Neural cell (in vitro differentiated cells): ENCODE results near the gene VAT1L. TPM values are rescaled to one million over a fixed set of nuclear protein-coding genes. Genes with fewer than 3 reads are reported as not detected.

Experiments
- H2AFZ ChIP-seq: fragments of 200-600, 300-800 bp; sonication (generic), shearing (Covaris generic); 2 replicates; pipeline ENCODE4 v1.6.0; 2014; ENCODE audit warnings: low read depth, mild to moderate bottlenecking, antibody characterized with exemption, low read length, moderate library complexity
- H3F3A ChIP-seq: fragments of 200-600 bp; shearing (Covaris generic); 2 replicates; pipeline ENCODE4 v1.6.1; 2016; ENCODE audit warnings: mild to moderate bottlenecking, moderate library complexity, mixed read lengths, antibody characterized with exemption, low read length; ENCODE audit not compliant: insufficient read depth, poor library complexity, severe bottlenecking
- H3K27ac ChIP-seq: fragments of 200-600, 300-800 bp; sonication (generic), shearing (Covaris generic); 2 replicates; pipeline ENCODE4 v1.5.1; 2014; ENCODE audit warnings: mild to moderate bottlenecking, low read length, moderate library complexity
- H3K27me3 ChIP-seq: fragments of 300-800, 200-600 bp; sonication (generic), shearing (Covaris generic); 2 replicates; pipeline ENCODE4 v1.6.0; 2014; ENCODE audit warnings: mild to moderate bottlenecking, low read depth, low read length, moderate library complexity; ENCODE audit not compliant: insufficient read depth
- H3K36me3 ChIP-seq: fragments of 300-800, 200-600 bp; sonication (generic), shearing (Covaris generic); 2 replicates; pipeline ENCODE4 v1.5.1; 2014; ENCODE audit warnings: mild to moderate bottlenecking, antibody characterized with exemption, low read length, moderate library complexity; ENCODE audit not compliant: insufficient read depth
- H3K4me2 ChIP-seq: fragments of 300-800, 200-600 bp; sonication (generic), shearing (Covaris generic); 2 replicates; pipeline ENCODE4 v1.6.0; 2014; ENCODE audit warnings: mild to moderate bottlenecking, low read length
- H3K4me3 ChIP-seq: fragments of 300-800, 200-600 bp; sonication (generic), shearing (Covaris generic); 2 replicates; pipeline ENCODE4 v1.5.1; 2014; ENCODE audit warnings: mild to moderate bottlenecking, low read length, moderate library complexity
- H3K79me2 ChIP-seq: fragments of 200-600 bp; shearing (Covaris generic); replicated peaks from 2 replicates; pipeline ENCODE4 v1.6.0; 2014; ENCODE audit warnings: mild to moderate bottlenecking, low read length, moderate library complexity; ENCODE audit not compliant: insufficient read depth
- H3K9ac ChIP-seq: fragments of 300-800, 200-600 bp; sonication (generic), shearing (Covaris generic); 2 replicates; pipeline ENCODE4 v1.6.1; 2016; ENCODE audit warnings: mild to moderate bottlenecking, low read length, mixed read lengths
- H3K9me2 ChIP-seq: fragments of 200-600 bp; shearing (Covaris generic); 2 replicates; pipeline ENCODE4 v1.6.1; 2016; ENCODE audit warnings: mild to moderate bottlenecking, low read length, mixed read lengths; ENCODE audit not compliant: insufficient read depth
- H3K9me3 ChIP-seq: fragments of 200-600, 300-800 bp; sonication (generic), shearing (Covaris generic); 2 replicates; pipeline ENCODE4 v1.6.1; 2016; ENCODE audit warnings: mild to moderate bottlenecking, mixed run types, low read length, moderate library complexity, mixed read lengths
- H4K20me1 ChIP-seq: fragments of 200-600 bp; shearing (Covaris generic); 2 replicates; pipeline ENCODE4 v1.6.1; 2016; ENCODE audit warnings: mild to moderate bottlenecking, mixed run types; ENCODE audit not compliant: insufficient read depth
- EP300 ChIP-seq: fragments of 450-650 bp; conservative IDR thresholded peaks from 2 replicates; pipeline ENCODE4 v1.6.1; 2014; ENCODE audit warnings: antibody characterized with exemption, mild to moderate bottlenecking, moderate library complexity; ENCODE audit not compliant: poor library complexity, severe bottlenecking
- EZH2 ChIP-seq: fragments of 200-600, 300-800 bp; shearing (Covaris generic), sonication (generic); IDR thresholded peaks from 2 replicates; pipeline ENCODE4 v1.6.1; 2014; ENCODE audit warnings: antibody characterized with exemption, low read length, borderline replicate concordance, mild to moderate bottlenecking; ENCODE audit not compliant: insufficient read depth, poor library complexity, severe bottlenecking
- MXI1 ChIP-seq: fragments of 450-650 bp; conservative IDR thresholded peaks from 2 replicates; pipeline ENCODE4 v1.6.1; 2014; ENCODE audit warnings: antibody characterized with exemption, mild to moderate bottlenecking; ENCODE audit not compliant: poor library complexity, severe bottlenecking
- POLR2AphosphoS5 ChIP-seq: IDR thresholded peaks from 2 replicates; pipeline ENCODE4 v1.6.1; 2012
- RAD21 ChIP-seq: fragments of 450-650 bp; conservative IDR thresholded peaks from 2 replicates; pipeline ENCODE4 v1.6.1; 2014; ENCODE audit warnings: antibody characterized with exemption, mild to moderate bottlenecking, moderate library complexity
- SMC3 ChIP-seq: fragments of 450-650 bp; conservative IDR thresholded peaks from 2 replicates; pipeline ENCODE4 v1.6.1; 2014; ENCODE audit warnings: antibody characterized with exemption, mild to moderate bottlenecking, moderate library complexity; ENCODE audit not compliant: poor library complexity
- TAF1 ChIP-seq: IDR thresholded peaks from 2 replicates; pipeline ENCODE4 v1.6.1; 2012; ENCODE audit warnings: low read depth
- polyA plus RNA-seq: library from polyadenylated mRNA; depleted of rRNA; stranded (reverse); fragments of >200 nt; gene quantifications from 2 replicates; pipeline ENCODE4 v1.2.3, GENCODE V29; 2014
- TF ChIP-seq, protein P1 (sequence below): fragments of 450-650 bp; IDR thresholded peaks from 2 replicates; pipeline ENCODE4 v1.5.1; 2014; ENCODE audit warnings: antibody characterized with exemption, mild to moderate bottlenecking, moderate library complexity; ENCODE audit not compliant: poor library complexity, severe bottlenecking
- TF ChIP-seq, protein P2 (sequence below): IDR thresholded peaks from 2 replicates; pipeline ENCODE4 v1.6.1; 2012; ENCODE audit warnings: borderline replicate concordance

The VAT1L gene
- polyA plus RNA-seq, 1 donor from 2014 or later, result 54.5 TPM

DNA sequence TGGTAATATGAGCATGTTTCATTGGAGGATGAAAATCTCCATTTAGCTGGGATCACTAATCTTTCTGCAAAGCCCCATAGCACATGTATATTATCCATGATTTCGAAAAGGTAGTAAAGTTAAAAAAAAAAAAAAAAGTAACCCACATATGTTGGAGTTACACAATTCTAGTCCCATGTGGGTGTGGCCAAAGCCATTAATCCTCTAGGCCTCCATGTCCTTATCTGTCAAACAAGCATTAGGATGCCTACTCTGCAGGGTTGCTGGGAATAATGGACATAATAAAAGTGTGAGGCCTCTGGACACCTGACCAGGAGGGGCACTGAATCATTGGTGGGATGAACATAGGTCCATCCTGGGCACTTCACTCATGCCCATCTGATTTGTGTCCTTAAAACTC lies 29.2 kb upstream of the VAT1L start:
- H2AFZ ChIP-seq, result no peak overlapping the region
- H3K36me3 ChIP-seq, result no peaks in the 10 kb centered on the region
- no peaks in the 10 kb centered on the region for H3K9me3 ChIP-seq
- no peak overlapping the region for H3K27ac ChIP-seq
- H3K4me2 ChIP-seq, result no peak overlapping the region
- no peak for TF ChIP-seq TAF1
- no peak for TF ChIP-seq EZH2
- TF ChIP-seq RAD21, result no peak
- TF ChIP-seq, protein P1, sequence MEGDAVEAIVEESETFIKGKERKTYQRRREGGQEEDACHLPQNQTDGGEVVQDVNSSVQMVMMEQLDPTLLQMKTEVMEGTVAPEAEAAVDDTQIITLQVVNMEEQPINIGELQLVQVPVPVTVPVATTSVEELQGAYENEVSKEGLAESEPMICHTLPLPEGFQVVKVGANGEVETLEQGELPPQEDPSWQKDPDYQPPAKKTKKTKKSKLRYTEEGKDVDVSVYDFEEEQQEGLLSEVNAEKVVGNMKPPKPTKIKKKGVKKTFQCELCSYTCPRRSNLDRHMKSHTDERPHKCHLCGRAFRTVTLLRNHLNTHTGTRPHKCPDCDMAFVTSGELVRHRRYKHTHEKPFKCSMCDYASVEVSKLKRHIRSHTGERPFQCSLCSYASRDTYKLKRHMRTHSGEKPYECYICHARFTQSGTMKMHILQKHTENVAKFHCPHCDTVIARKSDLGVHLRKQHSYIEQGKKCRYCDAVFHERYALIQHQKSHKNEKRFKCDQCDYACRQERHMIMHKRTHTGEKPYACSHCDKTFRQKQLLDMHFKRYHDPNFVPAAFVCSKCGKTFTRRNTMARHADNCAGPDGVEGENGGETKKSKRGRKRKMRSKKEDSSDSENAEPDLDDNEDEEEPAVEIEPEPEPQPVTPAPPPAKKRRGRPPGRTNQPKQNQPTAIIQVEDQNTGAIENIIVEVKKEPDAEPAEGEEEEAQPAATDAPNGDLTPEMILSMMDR, result no peak
- no peak for TF ChIP-seq MXI1
- TF ChIP-seq, protein P2, sequence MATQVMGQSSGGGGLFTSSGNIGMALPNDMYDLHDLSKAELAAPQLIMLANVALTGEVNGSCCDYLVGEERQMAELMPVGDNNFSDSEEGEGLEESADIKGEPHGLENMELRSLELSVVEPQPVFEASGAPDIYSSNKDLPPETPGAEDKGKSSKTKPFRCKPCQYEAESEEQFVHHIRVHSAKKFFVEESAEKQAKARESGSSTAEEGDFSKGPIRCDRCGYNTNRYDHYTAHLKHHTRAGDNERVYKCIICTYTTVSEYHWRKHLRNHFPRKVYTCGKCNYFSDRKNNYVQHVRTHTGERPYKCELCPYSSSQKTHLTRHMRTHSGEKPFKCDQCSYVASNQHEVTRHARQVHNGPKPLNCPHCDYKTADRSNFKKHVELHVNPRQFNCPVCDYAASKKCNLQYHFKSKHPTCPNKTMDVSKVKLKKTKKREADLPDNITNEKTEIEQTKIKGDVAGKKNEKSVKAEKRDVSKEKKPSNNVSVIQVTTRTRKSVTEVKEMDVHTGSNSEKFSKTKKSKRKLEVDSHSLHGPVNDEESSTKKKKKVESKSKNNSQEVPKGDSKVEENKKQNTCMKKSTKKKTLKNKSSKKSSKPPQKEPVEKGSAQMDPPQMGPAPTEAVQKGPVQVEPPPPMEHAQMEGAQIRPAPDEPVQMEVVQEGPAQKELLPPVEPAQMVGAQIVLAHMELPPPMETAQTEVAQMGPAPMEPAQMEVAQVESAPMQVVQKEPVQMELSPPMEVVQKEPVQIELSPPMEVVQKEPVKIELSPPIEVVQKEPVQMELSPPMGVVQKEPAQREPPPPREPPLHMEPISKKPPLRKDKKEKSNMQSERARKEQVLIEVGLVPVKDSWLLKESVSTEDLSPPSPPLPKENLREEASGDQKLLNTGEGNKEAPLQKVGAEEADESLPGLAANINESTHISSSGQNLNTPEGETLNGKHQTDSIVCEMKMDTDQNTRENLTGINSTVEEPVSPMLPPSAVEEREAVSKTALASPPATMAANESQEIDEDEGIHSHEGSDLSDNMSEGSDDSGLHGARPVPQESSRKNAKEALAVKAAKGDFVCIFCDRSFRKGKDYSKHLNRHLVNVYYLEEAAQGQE, result no peak
- no peak for TF ChIP-seq SMC3
- no peak for TF ChIP-seq POLR2AphosphoS5
- no peak for TF ChIP-seq EP300
- H3F3A ChIP-seq, result no peaks in the 10 kb centered on the region
- H3K9ac ChIP-seq, result no peak overlapping the region
- no peaks in the 10 kb centered on the region for H3K27me3 ChIP-seq
- H3K4me3 ChIP-seq, result no peak overlapping the region
- H3K79me2 ChIP-seq, result no peaks in the 10 kb centered on the region
- no peaks in the 10 kb centered on the region for H3K9me2 ChIP-seq
- H4K20me1 ChIP-seq, result no peaks in the 10 kb centered on the region

DNA sequence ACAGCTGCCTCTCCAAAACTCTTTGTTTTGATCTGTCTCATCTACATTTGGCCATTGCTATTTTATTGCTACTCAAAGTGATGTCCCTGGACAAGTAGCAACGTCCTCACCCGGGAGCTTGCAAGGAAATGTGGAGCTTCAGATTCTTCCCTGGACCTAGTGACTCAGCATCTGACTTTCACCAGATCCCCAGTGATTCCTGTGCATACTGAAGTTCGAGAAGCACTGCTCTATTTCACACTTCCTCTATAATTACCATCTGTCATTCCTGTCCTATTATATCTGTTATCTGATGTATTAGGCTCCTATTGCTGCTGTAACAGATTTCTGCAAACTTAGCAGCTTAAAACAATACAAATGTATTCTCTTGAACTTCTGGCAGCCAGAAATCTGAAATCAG lies 28.5 kb upstream of the VAT1L start:
- Histone ChIP-seq H3K27me3 (no peaks in the 10 kb centered on the region), H3K9me2 (no peaks in the 10 kb centered on the region), H4K20me1 (no peaks in the 10 kb centered on the region), H3K9ac (no peak overlapping the region), H3F3A (no peaks in the 10 kb centered on the region), H3K4me3 (no peak overlapping the region), H3K27ac (no peak overlapping the region), H3K79me2 (no peaks in the 10 kb centered on the region), H3K9me3 (no peaks in the 10 kb centered on the region), H2AFZ (no peak overlapping the region), H3K36me3 (no peaks in the 10 kb centered on the region), H3K4me2 (no peak overlapping the region)
- TF ChIP-seq EP300 (no peak), RAD21 (no peak), TAF1 (no peak), POLR2AphosphoS5 (no peak), MXI1 (no peak), SMC3 (no peak), EZH2 (no peak)
- TF ChIP-seq, protein P1, result no peak
- TF ChIP-seq, protein P2, result no peak
